ENCODE data around the gene MPEG1.

The MPEG1 gene

GRCh38 chr11:59187035-59187434, 25.7 kb downstream of the MPEG1 start:
- H2AK5ac ChIP-seq (ENCODE audit: low read length, severe bottlenecking) = no peak overlapping the region
- no peak overlapping the region for H3K18ac ChIP-seq (ENCODE audit: low read depth in 1 of 2, low read length in 2 of 2)
- H2BK15ac ChIP-seq (ENCODE audit: low read depth, poor library complexity, severe bottlenecking) = no peak overlapping the region
- H3K23ac ChIP-seq (ENCODE audit: low read length in 2 of 2) = no peak overlapping the region
- no peak overlapping the region for H2BK12ac ChIP-seq (ENCODE audit: low read length in 2 of 2)
- H4K8ac ChIP-seq (ENCODE audit: low read length) = no peak overlapping the region
- no peak for DNase-seq
- no peak overlapping the region for H2BK5ac ChIP-seq (ENCODE audit: low read depth, low read length, poor library complexity, severe bottlenecking)
- H3K9me3 ChIP-seq (ENCODE audit: control insufficient read depth, low read length) = no peaks in the 10 kb centered on the region
- no peak overlapping the region for H2BK120ac ChIP-seq (ENCODE audit: low read depth, low read length)
- no peaks in the 10 kb centered on the region for H3K79me1 ChIP-seq (replicated peaks; ENCODE audit: low read length, poor library complexity, severe bottlenecking)
- H3K14ac ChIP-seq (ENCODE audit: low read length in 2 of 2) = no peak overlapping the region
- H3K27me3 ChIP-seq (ENCODE audit: control insufficient read depth in 1 of 2, insufficient read depth in 1 of 2, low read length in 2 of 2) = peaks cover 0 to 19% of the 10 kb centered on the region in 2 experiments
- WGBS = 93% methylated on average over 3 of the region's 3 CpGs
- no peak overlapping the region for H3K4me3 ChIP-seq (ENCODE audit: insufficient read depth in 1 of 2, low read depth in 1 of 2, low read length in 2 of 2)
- no peak overlapping the region for H3K9ac ChIP-seq (ENCODE audit: low read length)
- no peak overlapping the region for H3K27ac ChIP-seq (ENCODE audit: low read length, poor library complexity, severe bottlenecking)
- no peak overlapping the region for H4K91ac ChIP-seq (ENCODE audit: low read length)
- no peak overlapping the region for H3K4ac ChIP-seq (ENCODE audit: low read depth in 1 of 2, low read length in 2 of 2)
- no peak overlapping the region for H3K4me2 ChIP-seq (ENCODE audit: low read length, poor library complexity, severe bottlenecking)
- H3K4me1 ChIP-seq (ENCODE audit: control insufficient read depth, insufficient read depth, low read depth, low read length) = no peaks in the 10 kb centered on the region
- no peak overlapping the region for H2AFZ ChIP-seq (ENCODE audit: low read depth, low read length)
- H3K36me3 ChIP-seq (ENCODE audit: control insufficient read depth in 1 of 2, insufficient read depth in 2 of 2, low read depth in 1 of 2, low read length in 2 of 2) = no peaks in the 10 kb centered on the region

- Histone ChIP-seq H3K18ac (ENCODE audit: low read depth in 1 of 2, low read length in 2 of 2) (no peak overlapping the region), H2BK5ac (ENCODE audit: low read depth, low read length, poor library complexity, severe bottlenecking) (no peak overlapping the region), H3K23ac (ENCODE audit: low read length in 2 of 2) (no peak overlapping the region), H3K4me1 (ENCODE audit: control insufficient read depth, insufficient read depth, low read depth, low read length) (no peaks in the 10 kb centered on the region), H3K14ac (ENCODE audit: low read length in 2 of 2) (no peak overlapping the region), H3K4me3 (ENCODE audit: insufficient read depth in 1 of 2, low read depth in 1 of 2, low read length in 2 of 2) (no peak overlapping the region), H2BK15ac (ENCODE audit: low read depth, poor library complexity, severe bottlenecking) (no peak overlapping the region), H3K27ac (ENCODE audit: low read length, poor library complexity, severe bottlenecking) (no peak overlapping the region), H3K79me1 (replicated peaks; ENCODE audit: low read length, poor library complexity, severe bottlenecking) (no peaks in the 10 kb centered on the region), H2AFZ (ENCODE audit: low read depth, low read length) (no peak overlapping the region), H3K27me3 (ENCODE audit: control insufficient read depth in 1 of 2, insufficient read depth in 1 of 2, low read length in 2 of 2) (peaks cover 0 to 16% of the 10 kb centered on the region in 2 experiments), H3K36me3 (ENCODE audit: control insufficient read depth in 1 of 2, insufficient read depth in 2 of 2, low read depth in 1 of 2, low read length in 2 of 2) (no peaks in the 10 kb centered on the region), H3K4ac (ENCODE audit: low read depth in 1 of 2, low read length in 2 of 2) (no peak overlapping the region), H2BK120ac (ENCODE audit: low read depth, low read length) (no peak overlapping the region), H3K9ac (ENCODE audit: low read length) (no peak overlapping the region), H2BK12ac (ENCODE audit: low read length in 2 of 2) (no peak overlapping the region), H3K9me3 (ENCODE audit: control insufficient read depth, low read length) (no peaks in the 10 kb centered on the region), H2AK5ac (ENCODE audit: low read length, severe bottlenecking) (no peak overlapping the region), H4K91ac (ENCODE audit: low read length) (no peak overlapping the region), H3K4me2 (ENCODE audit: low read length, poor library complexity, severe bottlenecking) (no peak overlapping the region), H4K8ac (ENCODE audit: low read length) (no peak overlapping the region)
- WGBS = 54% methylated on average over 3 of the region's 5 CpGs
- no peak for DNase-seq
Measured at GRCh38 chr11:59186130-59186594, 26.6 kb downstream of the MPEG1 start.

GRCh38 chr11:59185386-59185945, 27.3 kb downstream of the MPEG1 start:
- H2BK15ac ChIP-seq (ENCODE audit: low read depth, poor library complexity, severe bottlenecking) = no peak overlapping the region
- H3K14ac ChIP-seq (ENCODE audit: low read length in 2 of 2) = no peak overlapping the region
- H3K27ac ChIP-seq (ENCODE audit: low read length, poor library complexity, severe bottlenecking) = no peak overlapping the region
- no peak overlapping the region for H2BK12ac ChIP-seq (ENCODE audit: low read length in 2 of 2)
- no peak overlapping the region for H3K23ac ChIP-seq (ENCODE audit: low read length in 2 of 2)
- H3K4me2 ChIP-seq (ENCODE audit: low read length, poor library complexity, severe bottlenecking) = no peak overlapping the region
- no peak overlapping the region for H3K4ac ChIP-seq (ENCODE audit: low read depth in 1 of 2, low read length in 2 of 2)
- no peak overlapping the region for H4K8ac ChIP-seq (ENCODE audit: low read length)
- WGBS = 88% methylated on average over 5 of the region's 5 CpGs
- no peak overlapping the region for H4K91ac ChIP-seq (ENCODE audit: low read length)
- H2AFZ ChIP-seq (ENCODE audit: low read depth, low read length) = no peak overlapping the region
- H3K4me3 ChIP-seq (ENCODE audit: insufficient read depth in 1 of 2, low read depth in 1 of 2, low read length in 2 of 2) = no peak overlapping the region
- DNase-seq = no peak
- H3K36me3 ChIP-seq (ENCODE audit: control insufficient read depth in 1 of 2, insufficient read depth in 2 of 2, low read depth in 1 of 2, low read length in 2 of 2) = no peaks in the 10 kb centered on the region
- no peaks in the 10 kb centered on the region for H3K79me1 ChIP-seq (replicated peaks; ENCODE audit: low read length, poor library complexity, severe bottlenecking)
- H2BK5ac ChIP-seq (ENCODE audit: low read depth, low read length, poor library complexity, severe bottlenecking) = no peak overlapping the region
- H3K18ac ChIP-seq (ENCODE audit: low read depth in 1 of 2, low read length in 2 of 2) = no peak overlapping the region
- no peak overlapping the region for H2AK5ac ChIP-seq (ENCODE audit: low read length, severe bottlenecking)
- no peak overlapping the region for H3K9ac ChIP-seq (ENCODE audit: low read length)
- H3K9me3 ChIP-seq (ENCODE audit: control insufficient read depth, low read length) = no peaks in the 10 kb centered on the region
- H3K27me3 ChIP-seq (ENCODE audit: control insufficient read depth in 1 of 2, insufficient read depth in 1 of 2, low read length in 2 of 2) = peaks cover 0 to 19% of the 10 kb centered on the region in 2 experiments
- no peaks in the 10 kb centered on the region for H3K4me1 ChIP-seq (ENCODE audit: control insufficient read depth, insufficient read depth, low read depth, low read length)
- no peak overlapping the region for H2BK120ac ChIP-seq (ENCODE audit: low read depth, low read length)

- Histone ChIP-seq H3K9ac (ENCODE audit: low read length) (no peak overlapping the region), H3K36me3 (ENCODE audit: control insufficient read depth in 1 of 2, insufficient read depth in 2 of 2, low read depth in 1 of 2, low read length in 2 of 2) (no peaks in the 10 kb centered on the region), H3K27me3 (ENCODE audit: control insufficient read depth in 1 of 2, insufficient read depth in 1 of 2, low read length in 2 of 2) (peaks cover 0 to 22% of the 10 kb centered on the region in 2 experiments), H2BK120ac (ENCODE audit: low read depth, low read length) (no peak overlapping the region), H4K91ac (ENCODE audit: low read length) (no peak overlapping the region), H3K18ac (ENCODE audit: low read depth in 1 of 2, low read length in 2 of 2) (no peak overlapping the region), H2AK5ac (ENCODE audit: low read length, severe bottlenecking) (no peak overlapping the region), H2AFZ (ENCODE audit: low read depth, low read length) (no peak overlapping the region), H3K79me1 (replicated peaks; ENCODE audit: low read length, poor library complexity, severe bottlenecking) (no peaks in the 10 kb centered on the region), H3K4me3 (ENCODE audit: insufficient read depth in 1 of 2, low read depth in 1 of 2, low read length in 2 of 2) (no peak overlapping the region), H2BK5ac (ENCODE audit: low read depth, low read length, poor library complexity, severe bottlenecking) (no peak overlapping the region), H3K27ac (ENCODE audit: low read length, poor library complexity, severe bottlenecking) (no peak overlapping the region), H3K4me1 (ENCODE audit: control insufficient read depth, insufficient read depth, low read depth, low read length) (no peaks in the 10 kb centered on the region), H3K4me2 (ENCODE audit: low read length, poor library complexity, severe bottlenecking) (no peak overlapping the region), H4K8ac (ENCODE audit: low read length) (no peak overlapping the region), H2BK12ac (ENCODE audit: low read length in 2 of 2) (no peak overlapping the region), H2BK15ac (ENCODE audit: low read depth, poor library complexity, severe bottlenecking) (no peak overlapping the region), H3K14ac (ENCODE audit: low read length in 2 of 2) (no peak overlapping the region), H3K4ac (ENCODE audit: low read depth in 1 of 2, low read length in 2 of 2) (no peak overlapping the region), H3K23ac (ENCODE audit: low read length in 2 of 2) (no peak overlapping the region), H3K9me3 (ENCODE audit: control insufficient read depth, low read length) (no peaks in the 10 kb centered on the region)
- DNase-seq = no peak
- WGBS = 75% methylated on average over 5 of the region's 9 CpGs
Measured at GRCh38 chr11:59184691-59185339, 27.9 kb downstream of the MPEG1 start.
